Trophoblast cell (in vitro differentiated cells and primary cell): ENCODE data around the gene COPG1.

Experiments
- DNase-seq, 2 donors: peaks; one replicate each; pipeline ENCODE4 v3.0.0-alpha.2; 2016
- H2AFZ ChIP-seq: 2 replicates; pipeline ENCODE4 v1.6.1; 2013; ENCODE audit warnings: low read length, moderate library complexity, mild to moderate bottlenecking; ENCODE audit not compliant: insufficient read depth, poor library complexity
- H2AK5ac ChIP-seq: 2 replicates; pipeline ENCODE4 v1.6.1; 2013; ENCODE audit warnings: mild to moderate bottlenecking, low read length
- H2BK120ac ChIP-seq: 2 replicates; pipeline ENCODE4 v1.6.1; 2013; ENCODE audit warnings: low read length, mild to moderate bottlenecking, moderate library complexity; ENCODE audit not compliant: insufficient read depth, poor library complexity
- H2BK12ac ChIP-seq: 2 replicates; pipeline ENCODE4 v1.6.1; 2013; ENCODE audit warnings: mild to moderate bottlenecking, low read length, moderate library complexity
- H2BK5ac ChIP-seq: 2 replicates; pipeline ENCODE4 v1.6.1; 2013; ENCODE audit warnings: low read length, low read depth, moderate library complexity, mild to moderate bottlenecking; ENCODE audit not compliant: poor library complexity
- H3K14ac ChIP-seq: 2 replicates; pipeline ENCODE4 v1.6.1; 2013; ENCODE audit warnings: mild to moderate bottlenecking, low read length
- H3K18ac ChIP-seq: 2 replicates; pipeline ENCODE4 v1.6.1; 2013; ENCODE audit warnings: mild to moderate bottlenecking, low read length
- H3K23ac ChIP-seq: 2 replicates; pipeline ENCODE4 v1.6.1; 2013; ENCODE audit warnings: low read length
- H3K27ac ChIP-seq: 2 replicates; pipeline ENCODE4 v1.5.1; 2013; ENCODE audit warnings: low read depth, mild to moderate bottlenecking, inconsistent platforms, low read length, moderate library complexity
- H3K27me3 ChIP-seq: 2 replicates; pipeline ENCODE4 v1.6.1; 2013; ENCODE audit warnings: inconsistent platforms, mild to moderate bottlenecking, low read length, moderate library complexity; ENCODE audit not compliant: insufficient read depth
- H3K36me3 ChIP-seq, 2 experiments: 1 replicate in 1 of 2; 2 replicates in 1 of 2; pipeline ENCODE4 v1.6.1; 2013; ENCODE audit warnings: low read length in 2 of 2, mild to moderate bottlenecking in 2 of 2, moderate library complexity in 1 of 2; ENCODE audit not compliant: insufficient read depth in 2 of 2, control insufficient read depth in 1 of 2
- H3K4ac ChIP-seq: 2 replicates; pipeline ENCODE4 v1.6.1; 2013; ENCODE audit warnings: low read depth, mild to moderate bottlenecking, low read length, moderate library complexity
- H3K4me1 ChIP-seq, 2 experiments: 1 replicate in 1 of 2; 2 replicates in 1 of 2; pipeline ENCODE4 v1.6.1; 2013; ENCODE audit warnings: low read length in 2 of 2, mild to moderate bottlenecking in 2 of 2, moderate library complexity in 1 of 2; ENCODE audit not compliant: insufficient read depth in 2 of 2, control insufficient read depth in 1 of 2
- H3K4me2 ChIP-seq: 2 replicates; pipeline ENCODE4 v1.6.1; 2013; ENCODE audit warnings: inconsistent platforms, mild to moderate bottlenecking, low read length, moderate library complexity
- H3K4me3 ChIP-seq: 2 replicates; pipeline ENCODE4 v1.5.1; 2013; ENCODE audit warnings: mild to moderate bottlenecking, low read depth, low read length, inconsistent platforms
- H3K79me1 ChIP-seq: one replicate; pipeline ENCODE4 v1.6.1; 2013; ENCODE audit warnings: low read length
- H3K79me2 ChIP-seq: 2 replicates; pipeline ENCODE4 v1.6.1; 2013; ENCODE audit warnings: low read length, mild to moderate bottlenecking; ENCODE audit not compliant: control insufficient read depth, insufficient read depth, poor library complexity
- H3K9ac ChIP-seq: 2 replicates; pipeline ENCODE4 v1.6.1; 2013; ENCODE audit warnings: mild to moderate bottlenecking, low read length
- H3K9me3 ChIP-seq: 2 replicates; pipeline ENCODE4 v1.6.1; 2013; ENCODE audit warnings: low read depth, mild to moderate bottlenecking, control low read depth, inconsistent platforms, low read length; ENCODE audit not compliant: insufficient read depth
- H4K12ac ChIP-seq: 2 replicates; pipeline ENCODE4 v1.6.1; 2013; ENCODE audit warnings: low read depth, mild to moderate bottlenecking, low read length, moderate library complexity
- H4K8ac ChIP-seq: 2 replicates; pipeline ENCODE4 v1.6.1; 2013; ENCODE audit warnings: low read depth, mild to moderate bottlenecking, low read length, moderate library complexity
- H4K91ac ChIP-seq: one replicate; pipeline ENCODE4 v1.6.1; 2013; ENCODE audit warnings: low read depth, mild to moderate bottlenecking, low read length, moderate library complexity
- WGBS: extraction: QIAGEN DNeasy Blood & Tissue Kit; methylation state at CpG from one replicate; pipeline ENCODE4 v1.1.7; 2013; ENCODE audit warnings: missing lambda C conversion rate; ENCODE audit not compliant: insufficient read length, insufficient coverage; ENCODE audit errors: extremely low coverage; 5-methylcytosine and 5-hydroxymethylcytosine counted together

COPG1 gene

DNA sequence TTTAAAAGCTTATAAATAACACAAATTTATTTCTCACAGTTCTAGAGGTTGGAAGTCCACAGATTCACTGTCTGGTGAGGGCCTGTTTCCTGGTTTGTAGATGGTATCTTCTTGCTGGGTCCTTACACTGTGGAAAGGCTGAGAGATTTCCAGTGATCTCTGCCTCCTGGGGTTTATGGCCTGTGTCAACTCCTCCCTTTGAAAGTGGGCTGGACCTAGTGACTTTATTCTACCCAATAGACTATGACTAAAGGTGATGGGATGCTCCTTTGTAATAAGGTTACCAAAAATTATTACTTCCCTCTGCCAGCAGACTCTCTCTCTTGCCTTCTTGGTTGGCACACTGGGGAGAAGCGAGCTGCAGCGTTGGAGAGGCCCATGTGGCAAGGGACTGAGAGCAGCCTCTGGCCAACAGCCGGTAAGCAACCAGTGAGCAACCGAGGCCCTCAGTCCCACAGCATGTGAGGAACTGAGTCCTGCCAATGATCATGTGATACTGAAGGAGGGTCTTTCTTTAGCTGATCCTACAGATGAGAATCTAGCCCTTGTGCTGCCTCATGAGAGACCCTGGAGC, 14.0 kb upstream of the COPG1 start:
- Histone ChIP-seq H4K12ac (no peak overlapping the region), H3K4ac (no peak overlapping the region), H3K18ac (no peak overlapping the region), H3K27ac (no peak overlapping the region), H2BK12ac (no peak overlapping the region), H3K27me3 (no peaks in the 10 kb centered on the region), H3K79me2 (no peaks in the 10 kb centered on the region), H4K91ac (no peak overlapping the region), H3K9ac (peak overlapping the region; percentile 12), H2BK5ac (no peak overlapping the region), H2AK5ac (no peak overlapping the region), H3K36me3 (no peaks in the 10 kb centered on the region), H2BK120ac (no peak overlapping the region), H3K23ac (no peak overlapping the region), H3K4me1 (peaks cover 0 to 2% of the 10 kb centered on the region in 2 experiments), H3K14ac (no peak overlapping the region), H3K9me3 (peaks cover 3% of the 10 kb centered on the region), H3K79me1 (no peaks in the 10 kb centered on the region), H2AFZ (no peak overlapping the region), H3K4me3 (no peak overlapping the region), H3K4me2 (no peak overlapping the region), H4K8ac (no peak overlapping the region)
- WGBS: no CpG with 5 or more reads among the region's 4 CpGs
- DNase-seq: no peak

- no peak overlapping the region for H2AK5ac ChIP-seq
- H4K91ac ChIP-seq: no peak overlapping the region
- H3K79me2 ChIP-seq: no peaks in the 10 kb centered on the region
- H2BK12ac ChIP-seq: no peak overlapping the region
- H3K4me1 ChIP-seq: peaks cover 0 to 2% of the 10 kb centered on the region in 2 experiments
- H2BK120ac ChIP-seq: no peak overlapping the region
- H3K14ac ChIP-seq: no peak overlapping the region
- no peak overlapping the region for H3K4me3 ChIP-seq
- no peaks in the 10 kb centered on the region for H3K36me3 ChIP-seq
- H3K27ac ChIP-seq: no peak overlapping the region
- no peak overlapping the region for H3K23ac ChIP-seq
- no peak overlapping the region for H2AFZ ChIP-seq
- H2BK5ac ChIP-seq: no peak overlapping the region
- H3K9me3 ChIP-seq: peaks cover 3% of the 10 kb centered on the region
- H3K27me3 ChIP-seq: no peaks in the 10 kb centered on the region
- H3K79me1 ChIP-seq: no peaks in the 10 kb centered on the region
- H4K12ac ChIP-seq: no peak overlapping the region
- no CpG with 5 or more reads among the region's 8 CpGs for WGBS
- H4K8ac ChIP-seq: no peak overlapping the region
- no peak overlapping the region for H3K9ac ChIP-seq
- H3K4me2 ChIP-seq: no peak overlapping the region
- no peak overlapping the region for H3K4ac ChIP-seq
- H3K18ac ChIP-seq: no peak overlapping the region
- DNase-seq: peak in 1 of 2 donors; percentile 66
Observed at GRCh38 chr3:129238945-129239705, 10.3 kb upstream of the COPG1 start.

- Histone ChIP-seq H3K18ac (no peak overlapping the region), H2BK12ac (no peak overlapping the region), H3K79me1 (no peaks in the 10 kb centered on the region), H3K9me3 (peaks cover 3% of the 10 kb centered on the region), H4K8ac (peak overlapping the region; percentile 39), H2BK120ac (no peak overlapping the region), H3K27ac (no peak overlapping the region), H3K4me3 (no peak overlapping the region), H3K36me3 (no peaks in the 10 kb centered on the region), H3K9ac (no peak overlapping the region), H3K23ac (no peak overlapping the region), H3K79me2 (no peaks in the 10 kb centered on the region), H3K4me2 (no peak overlapping the region), H2BK5ac (no peak overlapping the region), H3K4me1 (peaks cover 0 to 2% of the 10 kb centered on the region in 2 experiments), H3K27me3 (no peaks in the 10 kb centered on the region), H4K12ac (no peak overlapping the region), H4K91ac (no peak overlapping the region), H3K4ac (no peak overlapping the region), H2AFZ (no peak overlapping the region), H3K14ac (no peak overlapping the region), H2AK5ac (no peak overlapping the region)
- DNase-seq: no peak
- WGBS: no CpG with 5 or more reads among the region's 6 CpGs
Observed at GRCh38 chr3:129239991-129240390, 9.4 kb upstream of the COPG1 start.

GRCh38 chr3:129240436-129240835, 9.0 kb upstream of the COPG1 start:
- no peak overlapping the region for H3K4ac ChIP-seq
- no peak overlapping the region for H3K9ac ChIP-seq
- no peak overlapping the region for H4K12ac ChIP-seq
- H3K27me3 ChIP-seq: no peaks in the 10 kb centered on the region
- H3K18ac ChIP-seq: no peak overlapping the region
- no peak overlapping the region for H2BK12ac ChIP-seq
- H2AK5ac ChIP-seq: no peak overlapping the region
- H2AFZ ChIP-seq: no peak overlapping the region
- H3K23ac ChIP-seq: no peak overlapping the region
- H2BK5ac ChIP-seq: no peak overlapping the region
- peak in 1 of 2 donors; percentile 21 for DNase-seq
- H3K9me3 ChIP-seq: peaks cover 3% of the 10 kb centered on the region
- H3K27ac ChIP-seq: no peak overlapping the region
- H4K91ac ChIP-seq: no peak overlapping the region
- peaks cover 0 to 2% of the 10 kb centered on the region in 2 experiments for H3K4me1 ChIP-seq
- no peak overlapping the region for H3K4me3 ChIP-seq
- H4K8ac ChIP-seq: no peak overlapping the region
- no peak overlapping the region for H3K4me2 ChIP-seq
- H3K79me2 ChIP-seq: no peaks in the 10 kb centered on the region
- no peaks in the 10 kb centered on the region for H3K79me1 ChIP-seq
- no peak overlapping the region for H2BK120ac ChIP-seq
- no CpG with 5 or more reads among the region's 3 CpGs for whole genome bisulfite sequencing
- no peak overlapping the region for H3K14ac ChIP-seq
- no peaks in the 10 kb centered on the region for H3K36me3 ChIP-seq
